RWPE1 (cell line): ENCODE measurements around the gene PRKAR1A.

ENCODE experiments used
- CTCF ChIA-PET: fragments of 350-600 bp; sonication (Branson Sonifier 250); formaldehyde crosslinking; extraction: SDS; loops from one replicate; lab custom pipeline; 2021; lab: Yijun Ruan, JAX
- POLR2A ChIA-PET: fragments of 400-600 bp; formaldehyde crosslinking; extraction: SDS; loops from one replicate; lab custom pipeline; 2020; ENCODE audit warnings: antibody characterized with exemption; ENCODE audit not compliant: low non-redundant PET; lab: Yijun Ruan, JAX
- DNase-seq: peaks from one replicate; pipeline ENCODE4 v3.0.0; 2012; ENCODE audit warnings: low spot score
- H3K27ac ChIP-seq: fragments of 450-650 bp; 2 replicates; pipeline ENCODE4 v1.5.1; 2017
- TF ChIP-seq, protein P1 (sequence below): fragments of 450-650 bp; conservative IDR thresholded peaks from 2 replicates; pipeline ENCODE4 v1.5.1; 2017; ENCODE audit warnings: low read depth, mild to moderate bottlenecking

Gene PRKAR1A

DNA sequence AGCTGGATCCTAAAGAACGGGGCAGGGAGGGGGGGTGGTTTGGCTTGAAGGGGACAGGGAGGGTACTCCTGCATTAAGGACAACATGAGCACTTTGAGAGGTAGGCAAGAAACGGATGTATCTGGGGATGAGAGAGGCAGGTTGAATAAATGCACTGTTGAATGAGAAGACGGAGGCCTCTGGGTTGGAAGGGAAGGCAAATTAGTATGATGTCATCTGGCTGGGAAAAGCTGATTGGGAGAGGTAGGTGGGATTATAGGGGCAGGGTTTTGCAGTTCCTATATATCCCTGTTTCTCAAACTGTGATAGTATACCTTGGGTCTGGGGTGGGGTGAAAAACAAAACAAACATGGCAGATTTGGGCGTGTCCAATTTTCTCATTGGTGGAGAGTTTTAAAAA is 44.3 kb downstream of the PRKAR1A start:
- POLR2A ChIA-PET = no interaction called here
- TF ChIP-seq, protein P1, sequence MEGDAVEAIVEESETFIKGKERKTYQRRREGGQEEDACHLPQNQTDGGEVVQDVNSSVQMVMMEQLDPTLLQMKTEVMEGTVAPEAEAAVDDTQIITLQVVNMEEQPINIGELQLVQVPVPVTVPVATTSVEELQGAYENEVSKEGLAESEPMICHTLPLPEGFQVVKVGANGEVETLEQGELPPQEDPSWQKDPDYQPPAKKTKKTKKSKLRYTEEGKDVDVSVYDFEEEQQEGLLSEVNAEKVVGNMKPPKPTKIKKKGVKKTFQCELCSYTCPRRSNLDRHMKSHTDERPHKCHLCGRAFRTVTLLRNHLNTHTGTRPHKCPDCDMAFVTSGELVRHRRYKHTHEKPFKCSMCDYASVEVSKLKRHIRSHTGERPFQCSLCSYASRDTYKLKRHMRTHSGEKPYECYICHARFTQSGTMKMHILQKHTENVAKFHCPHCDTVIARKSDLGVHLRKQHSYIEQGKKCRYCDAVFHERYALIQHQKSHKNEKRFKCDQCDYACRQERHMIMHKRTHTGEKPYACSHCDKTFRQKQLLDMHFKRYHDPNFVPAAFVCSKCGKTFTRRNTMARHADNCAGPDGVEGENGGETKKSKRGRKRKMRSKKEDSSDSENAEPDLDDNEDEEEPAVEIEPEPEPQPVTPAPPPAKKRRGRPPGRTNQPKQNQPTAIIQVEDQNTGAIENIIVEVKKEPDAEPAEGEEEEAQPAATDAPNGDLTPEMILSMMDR = no peak
- DNase-seq = no peak
- CTCF ChIA-PET = no interaction called here
- no peak overlapping the region for H3K27ac ChIP-seq

DNA sequence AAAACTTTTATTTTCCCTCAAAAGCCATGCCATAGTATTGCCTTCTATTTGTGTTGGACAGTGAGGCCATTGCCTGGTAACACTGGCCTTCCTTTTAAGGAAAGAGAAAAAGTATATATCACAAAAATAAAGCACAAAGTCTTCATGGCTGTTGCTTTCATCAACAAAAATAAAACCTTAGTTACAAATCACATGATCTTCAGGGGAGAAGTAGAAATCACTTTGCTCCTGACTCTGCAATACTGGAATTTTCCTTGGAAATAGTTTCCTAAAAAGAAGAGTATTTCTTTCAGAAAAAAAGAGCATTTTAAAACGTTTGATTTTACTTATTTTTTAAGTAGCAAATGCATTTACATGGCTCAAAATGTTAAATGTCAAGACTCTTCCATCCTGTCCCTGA is 47.1 kb downstream of the PRKAR1A start:
- TF ChIP-seq, protein P1 = no peak
- DNase-seq = no peak
- ChIA-PET CTCF (no interaction called here), POLR2A (no interaction called here)
- no peak overlapping the region for H3K27ac ChIP-seq

DNA sequence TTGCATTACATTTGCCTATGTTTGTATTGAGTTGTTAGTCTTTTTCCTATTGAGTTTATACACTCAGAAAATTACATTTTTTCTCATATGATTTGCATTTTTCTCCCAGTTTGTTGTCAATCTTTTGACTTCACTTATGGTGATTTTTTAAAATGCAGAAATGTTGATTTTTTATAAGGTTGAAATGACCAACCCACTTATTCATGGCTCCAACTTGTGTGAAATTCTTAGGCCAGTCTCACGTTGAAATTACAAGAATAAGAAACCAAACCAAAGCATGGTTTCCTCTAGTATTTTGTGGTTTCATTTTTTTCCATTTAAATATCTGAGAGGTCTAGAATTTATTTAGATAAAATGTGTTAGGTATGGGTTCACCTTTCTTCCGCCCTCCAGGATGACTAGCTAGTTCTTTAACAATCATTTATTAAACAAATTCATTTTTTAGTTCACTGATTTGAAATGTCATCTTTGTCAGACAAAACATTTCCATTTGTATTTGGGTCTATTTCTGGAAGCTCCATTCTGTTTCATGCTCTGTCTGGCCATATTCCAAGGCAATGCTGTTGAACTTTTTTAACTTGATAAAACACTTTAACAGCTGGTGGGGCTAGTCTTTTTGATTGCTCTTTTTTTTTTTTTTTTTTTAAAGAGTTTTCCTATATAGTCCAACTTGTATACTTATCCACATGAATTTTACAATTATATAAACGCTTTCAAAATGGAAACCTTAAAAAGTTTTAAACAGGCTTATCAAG is 48.9 kb downstream of the PRKAR1A start:
- TF ChIP-seq, protein P1 = no peak
- H3K27ac ChIP-seq = no peak overlapping the region
- ChIA-PET CTCF (interaction anchor here (0.6 kb wide), 1 partner anchor 36 kb away, joined by 3 read pairs; no protein-coding TSS in a partner anchor), POLR2A (interaction anchor here (0.7 kb wide), 1 partner anchor 52 kb away, joined by 7 read pairs; no protein-coding TSS in a partner anchor)
- no peak for DNase-seq

DNA sequence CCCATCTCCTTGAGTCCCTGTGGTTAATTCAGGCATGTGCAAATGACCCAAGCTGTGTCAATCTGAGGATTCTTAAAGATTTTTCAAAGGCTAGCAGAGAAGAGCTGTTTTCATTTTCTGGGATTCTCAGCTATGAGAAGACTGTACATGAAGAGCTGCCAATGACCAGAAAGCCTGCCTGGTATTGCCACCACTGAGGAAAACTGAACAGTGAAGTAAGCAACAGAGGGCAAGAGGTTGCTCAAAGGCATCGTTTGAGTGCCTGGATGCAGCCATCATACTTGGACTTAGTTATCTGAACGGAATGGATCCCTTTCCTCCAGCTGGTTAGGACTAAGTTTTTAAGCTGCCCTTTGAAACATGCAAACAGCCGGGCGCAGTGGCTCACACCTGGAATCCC is 50.5 kb downstream of the PRKAR1A start:
- POLR2A ChIA-PET = no interaction called here
- H3K27ac ChIP-seq = peak overlapping the region; percentile 96
- no peak for DNase-seq
- TF ChIP-seq, protein P1 = no peak
- CTCF ChIA-PET = interaction anchor here (0.7 to 1.0 kb wide), 2 partner anchors 51 to 201 kb away, joined by 4 to 9 read pairs; no protein-coding TSS in a partner anchor

DNA sequence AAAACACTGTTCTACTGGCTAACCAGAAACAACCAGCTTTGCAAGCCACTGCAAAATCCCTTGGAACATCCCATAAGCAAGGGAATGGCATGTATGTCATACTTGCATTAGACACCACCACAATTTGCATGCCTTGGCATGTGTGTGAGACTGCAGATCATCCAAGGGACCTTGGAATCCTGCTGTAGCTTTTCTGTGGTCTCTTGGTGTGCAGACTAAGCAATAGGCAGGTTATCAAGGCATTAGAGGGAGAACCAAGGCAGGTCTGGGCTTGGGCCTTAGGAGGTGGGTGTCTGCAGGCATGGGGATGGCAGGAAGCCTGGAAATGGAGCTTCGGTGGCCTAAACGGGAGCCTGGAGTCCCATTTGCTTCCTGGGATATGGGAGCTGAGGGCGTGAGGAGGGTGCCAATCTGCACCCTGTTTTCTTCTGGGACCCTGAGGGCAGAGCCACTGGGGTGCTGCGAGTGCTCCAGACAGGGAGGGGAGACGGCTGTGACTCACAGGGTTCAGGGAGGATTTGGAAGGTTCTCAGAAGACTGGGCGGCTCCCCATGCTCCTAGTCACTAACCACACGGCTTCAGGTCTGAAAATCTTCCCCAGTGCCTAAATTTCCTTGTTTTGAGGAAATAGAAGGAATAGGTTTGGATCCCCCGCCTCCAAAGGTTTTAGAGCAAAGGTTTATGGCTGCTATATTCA is 52.3 kb downstream of the PRKAR1A start:
- peak; percentile 36 for DNase-seq
- H3K27ac ChIP-seq = peak overlapping the region; percentile 96
- TF ChIP-seq, protein P1 = no peak
- CTCF ChIA-PET = interaction anchor here (0.6 to 0.7 kb wide), 4 partner anchors 26 to 865 kb away, joined by 3 read pairs; no protein-coding TSS in a partner anchor
- POLR2A ChIA-PET = no interaction called here

DNA sequence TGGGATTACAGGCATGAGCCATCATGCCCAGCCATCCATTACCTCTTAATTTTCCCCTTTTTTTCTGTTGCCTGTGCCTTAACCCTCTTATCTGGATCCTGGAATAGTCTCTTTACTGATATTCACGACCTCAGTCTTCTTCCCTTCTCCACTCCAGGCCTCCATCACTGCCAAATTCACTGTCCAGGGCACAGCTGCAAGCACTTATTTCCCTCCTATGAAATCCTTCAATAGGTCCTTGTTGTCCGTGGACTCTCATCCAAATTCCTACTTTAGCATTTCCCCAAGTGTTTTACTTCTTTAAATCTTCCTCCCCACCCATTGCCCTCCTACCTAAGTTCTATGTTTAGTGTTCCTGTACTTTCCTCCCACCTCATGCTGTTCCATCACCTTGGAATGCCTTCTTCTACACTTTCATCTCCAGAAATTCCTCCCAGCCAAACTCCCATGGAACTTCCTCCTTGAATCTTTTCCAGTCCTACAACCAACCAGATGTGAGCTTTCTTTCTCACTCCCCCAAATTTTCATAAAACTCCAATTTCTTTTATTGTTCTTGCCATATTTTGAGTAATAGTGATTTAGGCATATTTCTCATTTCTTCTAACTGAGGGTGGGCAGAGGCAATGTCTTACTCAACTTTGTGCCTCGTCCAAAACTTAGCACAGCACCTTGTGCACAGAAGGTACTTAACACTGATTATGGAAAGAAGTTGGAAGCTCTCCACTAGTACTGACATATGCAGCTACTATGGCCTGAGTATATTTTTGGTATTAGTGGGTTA is 53.6 kb downstream of the PRKAR1A start:
- CTCF ChIA-PET = interaction anchor here (0.5 to 0.7 kb wide), 2 partner anchors 410 to 761 kb away, joined by 3 read pairs; no protein-coding TSS in a partner anchor
- DNase-seq = no peak
- TF ChIP-seq, protein P1 = no peak
- H3K27ac ChIP-seq = peak overlapping the region; percentile 96
- POLR2A ChIA-PET = no interaction called here
